ENCODE results near the gene DDX50. TPM values are rescaled to one million over a fixed set of nuclear protein-coding genes. Genes with fewer than 3 reads are reported as not detected.
"Not testable (repeated sequence)": the region's sequence is repeated elsewhere in the genome, so short reads cannot be mapped to it uniquely, and the experiment has no call there.

Gene DDX50
- total RNA-seq = 10 to 100 TPM; 37.6 to 40.8 TPM
- total RNA-seq = 71.5 to 96.0 reads per million in 2 donors

- peak within 1 kb of the TSS; percentile 98 for H3K27ac Mint-ChIP-seq
- H3K4me3 Mint-ChIP-seq = peak within 1 kb of the TSS; percentile 96
- H3K36me3 Mint-ChIP-seq (ENCODE audit: low read depth) = peaks cover 4% of the 10 kb centered on the region
- ATAC-seq (peak; percentile 97), DNase-seq (peak; percentile 83 to 88 (median 88))
- no peaks in the 10 kb centered on the region for H3K9me3 ChIP-seq (ENCODE audit: control insufficient read depth, low read length, poor library complexity, severe bottlenecking)
- H3K4me1 Mint-ChIP-seq = peaks cover 29% of the 10 kb centered on the region
- H3K27me3 Mint-ChIP-seq = peaks cover 6% of the 10 kb centered on the region
Observed at GRCh38 chr10:68901105-68901927, at the start of gene DDX50. Gene DDX50 (plus strand): TSS chr10:68901315. CDS start chr10:68901385, 70 bp downstream.

- Mint-ChIP-seq H3K4me1 (no peaks in the 10 kb centered on the region), H3K36me3 (ENCODE audit: low read depth) (no peaks in the 10 kb centered on the region), H3K27me3 (peaks cover 5% of the 10 kb centered on the region), H3K4me3 (no peak overlapping the region), H3K27ac (no peak overlapping the region)
- H3K9me3 ChIP-seq (ENCODE audit: control insufficient read depth, low read length, poor library complexity, severe bottlenecking) = no peaks in the 10 kb centered on the region
- DNase-seq = no peak
- no peak for ATAC-seq
Observed at GRCh38 chr10:68856352-68856751, 44.8 kb upstream of the DDX50 start.

GRCh38 chr10:68857005-68857404, 44.1 kb upstream of the DDX50 start:
- no peaks in the 10 kb centered on the region for H3K4me1 Mint-ChIP-seq
- peaks cover 5% of the 10 kb centered on the region for H3K27me3 Mint-ChIP-seq
- ATAC-seq = no peak
- H3K4me3 Mint-ChIP-seq = no peak overlapping the region
- DNase-seq = no peak
- H3K9me3 ChIP-seq (ENCODE audit: control insufficient read depth, low read length, poor library complexity, severe bottlenecking) = no peaks in the 10 kb centered on the region
- no peaks in the 10 kb centered on the region for H3K36me3 Mint-ChIP-seq (ENCODE audit: low read depth)
- H3K27ac Mint-ChIP-seq = no peak overlapping the region

GRCh38 chr10:68861253-68861652, 39.9 kb upstream of the DDX50 start:
- Mint-ChIP-seq H3K36me3 (ENCODE audit: low read depth) (peaks cover 2% of the 10 kb centered on the region), H3K27me3 (peaks cover 5% of the 10 kb centered on the region), H3K4me1 (no peaks in the 10 kb centered on the region), H3K27ac (no peak overlapping the region), H3K4me3 (no peak overlapping the region)
- DNase-seq (no peak), ATAC-seq (no peak)
- no peaks in the 10 kb centered on the region for H3K9me3 ChIP-seq (ENCODE audit: control insufficient read depth, low read length, poor library complexity, severe bottlenecking)

GRCh38 chr10:68864611-68865010, 36.5 kb upstream of the DDX50 start:
- H3K27ac Mint-ChIP-seq = no peak overlapping the region
- H3K4me3 Mint-ChIP-seq = no peak overlapping the region
- ATAC-seq (no peak), DNase-seq (no peak)
- peaks cover 4% of the 10 kb centered on the region for H3K4me1 Mint-ChIP-seq
- no peaks in the 10 kb centered on the region for H3K27me3 Mint-ChIP-seq
- peaks cover 2% of the 10 kb centered on the region for H3K36me3 Mint-ChIP-seq (ENCODE audit: low read depth)
- no peaks in the 10 kb centered on the region for H3K9me3 ChIP-seq (ENCODE audit: control insufficient read depth, low read length, poor library complexity, severe bottlenecking)

GRCh38 chr10:68868173-68868572, 32.9 kb upstream of the DDX50 start:
- H3K36me3 Mint-ChIP-seq (ENCODE audit: low read depth); DNase-seq; H3K27me3 Mint-ChIP-seq; H3K9me3 ChIP-seq (ENCODE audit: control insufficient read depth, low read length, poor library complexity, severe bottlenecking); H3K4me3 Mint-ChIP-seq; H3K27ac Mint-ChIP-seq; H3K4me1 Mint-ChIP-seq; ATAC-seq: not testable (repeated sequence)

- no peak for DNase-seq
- Mint-ChIP-seq H3K27ac (no peak overlapping the region), H3K36me3 (ENCODE audit: low read depth) (no peaks in the 10 kb centered on the region), H3K27me3 (no peaks in the 10 kb centered on the region), H3K4me1 (peaks cover 7% of the 10 kb centered on the region), H3K4me3 (no peak overlapping the region)
- H3K9me3 ChIP-seq (ENCODE audit: control insufficient read depth, low read length, poor library complexity, severe bottlenecking) = no peaks in the 10 kb centered on the region
- no peak for ATAC-seq
Observed at GRCh38 chr10:68869623-68870022, 31.5 kb upstream of the DDX50 start.

GRCh38 chr10:68870061-68870460, 31.1 kb upstream of the DDX50 start:
- Mint-ChIP-seq H3K4me3 (no peak overlapping the region), H3K4me1 (peaks cover 7% of the 10 kb centered on the region), H3K36me3 (ENCODE audit: low read depth) (no peaks in the 10 kb centered on the region), H3K27me3 (no peaks in the 10 kb centered on the region), H3K27ac (no peak overlapping the region)
- no peak for DNase-seq
- no peak for ATAC-seq
- H3K9me3 ChIP-seq (ENCODE audit: control insufficient read depth, low read length, poor library complexity, severe bottlenecking) = no peaks in the 10 kb centered on the region

- peak; percentile 57 for ATAC-seq
- Mint-ChIP-seq H3K27ac (no peak overlapping the region), H3K36me3 (ENCODE audit: low read depth) (no peaks in the 10 kb centered on the region), H3K27me3 (no peaks in the 10 kb centered on the region), H3K4me1 (peaks cover 7% of the 10 kb centered on the region), H3K4me3 (no peak overlapping the region)
- no peaks in the 10 kb centered on the region for H3K9me3 ChIP-seq (ENCODE audit: control insufficient read depth, low read length, poor library complexity, severe bottlenecking)
- DNase-seq = no peak
Observed at GRCh38 chr10:68870545-68871104, 30.5 kb upstream of the DDX50 start.

GRCh38 chr10:68871105-68871711, 29.9 kb upstream of the DDX50 start:
- H3K4me1 Mint-ChIP-seq = peaks cover 7% of the 10 kb centered on the region
- no peak overlapping the region for H3K27ac Mint-ChIP-seq
- H3K36me3 Mint-ChIP-seq (ENCODE audit: low read depth) = no peaks in the 10 kb centered on the region
- DNase-seq (no peak), ATAC-seq (no peak)
- H3K4me3 Mint-ChIP-seq = no peak overlapping the region
- no peaks in the 10 kb centered on the region for H3K9me3 ChIP-seq (ENCODE audit: control insufficient read depth, low read length, poor library complexity, severe bottlenecking)
- no peaks in the 10 kb centered on the region for H3K27me3 Mint-ChIP-seq

- Mint-ChIP-seq H3K4me1 (peaks cover 3% of the 10 kb centered on the region), H3K4me3 (no peak overlapping the region), H3K36me3 (ENCODE audit: low read depth) (no peaks in the 10 kb centered on the region), H3K27ac (no peak overlapping the region), H3K27me3 (no peaks in the 10 kb centered on the region)
- no peaks in the 10 kb centered on the region for H3K9me3 ChIP-seq (ENCODE audit: control insufficient read depth, low read length, poor library complexity, severe bottlenecking)
- DNase-seq = no peak
- ATAC-seq = no peak
Observed at GRCh38 chr10:68871731-68872342, 29.3 kb upstream of the DDX50 start.

- no peak overlapping the region for H3K27ac Mint-ChIP-seq
- no peak for ATAC-seq
- H3K4me1 Mint-ChIP-seq = peaks cover 2% of the 10 kb centered on the region
- H3K9me3 ChIP-seq (ENCODE audit: control insufficient read depth, low read length, poor library complexity, severe bottlenecking) = no peaks in the 10 kb centered on the region
- H3K36me3 Mint-ChIP-seq (ENCODE audit: low read depth) = no peaks in the 10 kb centered on the region
- H3K4me3 Mint-ChIP-seq = no peak overlapping the region
- no peaks in the 10 kb centered on the region for H3K27me3 Mint-ChIP-seq
- no peak for DNase-seq
Observed at GRCh38 chr10:68876246-68877138, 24.6 kb upstream of the DDX50 start.

Measured in T-helper 17 cell (primary cell).